NCI-H2227 treated with DMSO at 0.1 percent for 48 hours (cell line): Measurements from ENCODE around the gene ZNF169.
"Not testable (repeated sequence)": the region's sequence is repeated elsewhere in the genome, so short reads cannot be mapped to it uniquely, and the experiment has no call there.

Experiments
- DNase-seq: peaks from one replicate; lab custom pipeline; 2025; lab: John Stamatoyannopoulos, UW

ZNF169 gene

GRCh38 chr9:94287877-94288513 is 28.9 kb downstream of the ZNF169 start:
- DNase-seq = no peak

GRCh38 chr9:94289691-94290090 is 30.6 kb downstream of the ZNF169 start:
- DNase-seq = no peak

GRCh38 chr9:94298949-94299599 is 40.0 kb downstream of the ZNF169 start:
- no peak for DNase-seq

GRCh38 chr9:94300470-94301301 is 41.6 kb downstream of the ZNF169 start:
- no peak for DNase-seq

GRCh38 chr9:94301583-94301982 is 42.5 kb downstream of the ZNF169 start:
- no peak for DNase-seq

- DNase-seq = no peak
Observed at GRCh38 chr9:94302426-94302825, 43.3 kb downstream of the ZNF169 start.

GRCh38 chr9:94303321-94303720 is 44.2 kb downstream of the ZNF169 start:
- DNase-seq = no peak

- DNase-seq = not testable (repeated sequence)
Observed at GRCh38 chr9:94315034-94315984, 56.2 kb downstream of the ZNF169 start.

GRCh38 chr9:94316236-94316635 is 57.1 kb downstream of the ZNF169 start:
- not testable (repeated sequence) for DNase-seq

- not testable (repeated sequence) for DNase-seq
Observed at GRCh38 chr9:94317949-94318657, 59.0 kb downstream of the ZNF169 start.

GRCh38 chr9:94322342-94322940 is 63.3 kb downstream of the ZNF169 start:
- not testable (repeated sequence) for DNase-seq

GRCh38 chr9:94323153-94323798 is 64.2 kb downstream of the ZNF169 start:
- DNase-seq = not testable (repeated sequence)

GRCh38 chr9:94325583-94325982 is 66.5 kb downstream of the ZNF169 start:
- not testable (repeated sequence) for DNase-seq

- not testable (repeated sequence) for DNase-seq
Observed at GRCh38 chr9:94328544-94328943, 69.4 kb downstream of the ZNF169 start, which contains the start of gene NUTM2F. Gene NUTM2F (minus strand): TSS chr9:94328644. CDS start chr9:94328623, 21 bp downstream.

GRCh38 chr9:94336445-94336844 is 77.3 kb downstream of the ZNF169 start:
- DNase-seq = not testable (repeated sequence)

- DNase-seq = not testable (repeated sequence)
Observed at GRCh38 chr9:94338723-94339122, 79.6 kb downstream of the ZNF169 start.

GRCh38 chr9:94339657-94340056 is 80.6 kb downstream of the ZNF169 start:
- DNase-seq = not testable (repeated sequence)

GRCh38 chr9:94340750-94341149 is 81.7 kb downstream of the ZNF169 start:
- not testable (repeated sequence) for DNase-seq

GRCh38 chr9:94341703-94342102 is 82.6 kb downstream of the ZNF169 start:
- DNase-seq = not testable (repeated sequence)

GRCh38 chr9:94347451-94347850 is 88.4 kb downstream of the ZNF169 start:
- not testable (repeated sequence) for DNase-seq
